NCI-H1436 (cell line): Measurements from ENCODE around the gene C11orf68.
"Not testable (repeated sequence)": the region's sequence is repeated elsewhere in the genome, so short reads cannot be mapped to it uniquely, and the experiment has no call there.

ENCODE experiments used
- DNase-seq: peaks from one replicate; lab custom pipeline; 2025; lab: John Stamatoyannopoulos, UW

C11orf68 gene

GRCh38 chr11:65912845-65913244 is 6.0 kb downstream of the C11orf68 start:
- no peak for DNase-seq

- no peak for DNase-seq
These were observed 6.9 kb downstream of the C11orf68 start for GRCh38 chr11:65911682-65912568.

DNA sequence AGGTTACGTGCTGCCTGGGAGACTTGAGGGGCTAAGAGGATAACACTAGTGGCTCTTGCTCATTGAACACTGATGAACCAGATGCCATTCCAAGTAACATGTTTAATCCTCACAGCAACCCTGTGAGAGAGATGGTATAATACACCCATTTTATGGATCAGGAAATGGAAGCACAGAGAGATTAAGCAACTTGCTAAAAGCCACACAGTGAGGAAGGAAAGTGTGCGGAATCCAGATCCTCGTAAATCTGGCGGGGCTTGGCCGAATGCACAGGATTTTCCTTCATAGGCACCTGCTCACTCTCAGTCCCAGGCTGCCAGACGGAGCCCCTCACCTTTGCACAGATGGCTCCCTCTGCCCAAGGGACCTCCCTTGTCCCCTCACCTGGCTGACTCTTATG is 11.0 kb downstream of the C11orf68 start:
- DNase-seq, result no peak

GRCh38 chr11:65906602-65907001 is 12.3 kb downstream of the C11orf68 start:
- no peak for DNase-seq

GRCh38 chr11:65903715-65904114 is 15.1 kb downstream of the C11orf68 start:
- DNase-seq, result no peak

GRCh38 chr11:65903068-65903481 is 15.8 kb downstream of the C11orf68 start:
- no peak for DNase-seq

DNA sequence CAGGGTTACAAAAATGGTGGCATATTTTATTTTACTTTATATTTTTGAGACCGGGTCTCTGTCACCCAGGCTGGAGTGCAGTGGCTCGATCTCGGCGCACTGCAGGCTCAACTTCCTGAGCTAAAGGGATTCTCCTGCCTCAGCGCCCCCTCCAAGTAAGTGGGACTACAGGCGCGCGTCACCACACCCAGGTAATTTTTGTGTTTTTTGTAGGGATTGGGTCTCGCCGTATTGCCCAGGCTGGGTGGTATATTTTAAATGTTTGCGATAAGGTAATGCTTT is 18.0 kb downstream of the C11orf68 start:
- DNase-seq, result no peak

GRCh38 chr11:65900125-65900898 is 18.6 kb downstream of the C11orf68 start, which contains the start of gene FOSL1:
Gene FOSL1 (minus strand): TSS chr11:65900388. CDS start chr11:65900339, 49 bp downstream.
- DNase-seq, result peak; percentile 69

DNA sequence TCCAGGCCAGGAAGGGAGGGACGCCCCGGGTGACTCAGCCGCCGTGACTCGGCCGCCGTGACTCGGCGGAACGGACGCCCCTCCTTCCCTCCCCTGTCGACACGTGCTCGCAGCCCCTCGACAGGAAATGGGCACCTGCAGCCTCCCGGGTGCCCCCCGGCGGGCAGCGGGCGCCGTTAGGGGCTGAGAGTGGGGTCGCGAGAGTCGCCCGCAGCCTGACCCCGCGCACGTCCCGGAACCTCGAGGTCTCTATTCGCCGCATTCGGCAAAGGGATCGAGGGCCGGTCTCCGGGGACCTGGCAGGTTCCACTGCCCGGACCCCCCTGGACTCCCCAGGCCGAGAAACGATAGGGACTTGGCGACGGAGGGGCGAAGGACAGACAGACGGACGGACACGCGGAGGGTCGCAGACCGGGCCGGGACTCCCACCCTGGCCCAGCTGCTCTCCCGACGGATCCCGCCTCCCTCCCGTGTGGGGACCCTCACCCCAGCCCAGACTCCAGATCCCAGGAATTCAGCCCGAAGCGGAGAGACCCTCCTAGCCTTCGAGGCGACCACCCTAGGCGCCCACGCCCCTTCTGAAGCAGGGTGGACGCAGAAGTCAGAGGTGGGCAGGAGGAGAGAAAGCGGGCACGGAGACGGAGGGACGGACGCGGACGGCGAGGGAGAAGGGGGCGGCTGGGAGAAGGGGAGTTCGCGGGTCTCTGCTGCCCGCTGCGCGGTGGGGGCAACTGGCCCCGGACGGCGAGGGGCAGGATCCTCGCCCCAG is 19.3 kb downstream of the C11orf68 start:
- DNase-seq, result no peak

GRCh38 chr11:65898656-65899355 is 20.1 kb downstream of the C11orf68 start:
- DNase-seq, result no peak

DNA sequence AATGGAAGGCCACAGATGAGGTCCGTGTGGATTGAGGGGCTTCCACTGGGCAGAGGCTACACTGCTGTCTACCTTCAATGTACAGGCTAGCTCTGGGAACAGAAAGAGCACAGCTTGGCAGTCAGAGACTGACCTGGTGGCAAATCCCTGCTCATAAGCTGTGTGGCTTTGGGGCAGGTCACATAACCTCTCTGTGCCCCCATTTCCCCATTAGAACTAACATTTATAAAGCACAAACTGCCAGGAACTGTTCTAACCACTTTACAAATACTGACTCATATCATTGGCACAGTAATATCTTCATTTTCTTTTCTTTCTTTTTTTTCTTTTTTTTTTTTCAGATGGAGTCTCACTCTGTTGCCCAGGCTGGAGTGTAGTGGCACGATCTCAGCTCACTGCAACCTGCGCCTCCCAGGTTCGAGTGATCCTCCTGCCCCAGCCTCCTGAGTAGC is 21.8 kb downstream of the C11orf68 start:
- DNase-seq, result no peak

DNA sequence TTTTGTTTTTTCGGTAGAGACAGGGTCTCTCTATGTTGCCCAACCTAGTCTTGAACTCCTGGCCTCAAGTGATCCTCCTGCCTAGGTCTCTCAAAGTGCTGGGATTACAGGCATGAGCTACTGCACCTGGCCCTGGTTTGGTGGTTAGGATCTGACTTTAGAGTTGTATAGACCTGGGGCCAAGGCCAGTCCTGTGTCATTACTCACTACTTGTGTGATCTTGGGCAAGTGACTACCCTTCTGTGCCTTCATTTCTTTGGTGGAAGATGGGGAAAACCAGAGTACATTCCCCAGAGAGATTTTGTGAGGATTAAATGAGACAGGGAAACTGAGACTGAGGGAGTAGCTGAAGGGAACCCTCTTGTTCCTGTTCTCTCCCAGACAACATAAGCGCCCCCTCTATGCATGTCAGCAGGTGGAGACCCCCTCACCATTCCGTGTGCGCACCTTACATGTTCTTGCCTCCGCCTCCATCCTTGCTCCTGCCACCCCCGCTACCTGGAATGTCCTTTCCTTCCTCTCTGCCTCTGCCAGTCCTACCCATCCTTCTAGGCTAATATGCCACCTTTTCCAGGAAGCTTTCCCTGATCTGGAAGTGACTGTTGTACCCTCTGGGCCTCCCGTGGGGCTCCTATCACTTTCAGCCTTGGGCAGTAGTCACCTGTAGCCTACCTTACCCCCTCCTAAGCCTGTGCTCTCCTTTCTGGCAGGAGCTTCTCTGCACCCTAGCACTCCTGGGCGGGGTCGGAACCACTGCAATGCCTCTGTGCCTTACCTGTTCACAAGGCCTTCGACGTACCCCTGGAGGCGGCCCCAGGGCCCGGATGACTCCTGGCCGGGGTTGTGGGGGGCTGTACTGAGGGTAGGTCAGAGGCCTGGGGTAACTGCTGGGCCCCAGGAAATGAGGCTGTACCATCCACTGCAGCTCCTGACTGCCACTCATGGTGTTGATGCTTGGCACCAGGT is 22.5 kb downstream of the C11orf68 start:
- no peak for DNase-seq

- DNase-seq, result no peak
These were observed 23.3 kb downstream of the C11orf68 start for GRCh38 chr11:65895482-65895981.

DNA sequence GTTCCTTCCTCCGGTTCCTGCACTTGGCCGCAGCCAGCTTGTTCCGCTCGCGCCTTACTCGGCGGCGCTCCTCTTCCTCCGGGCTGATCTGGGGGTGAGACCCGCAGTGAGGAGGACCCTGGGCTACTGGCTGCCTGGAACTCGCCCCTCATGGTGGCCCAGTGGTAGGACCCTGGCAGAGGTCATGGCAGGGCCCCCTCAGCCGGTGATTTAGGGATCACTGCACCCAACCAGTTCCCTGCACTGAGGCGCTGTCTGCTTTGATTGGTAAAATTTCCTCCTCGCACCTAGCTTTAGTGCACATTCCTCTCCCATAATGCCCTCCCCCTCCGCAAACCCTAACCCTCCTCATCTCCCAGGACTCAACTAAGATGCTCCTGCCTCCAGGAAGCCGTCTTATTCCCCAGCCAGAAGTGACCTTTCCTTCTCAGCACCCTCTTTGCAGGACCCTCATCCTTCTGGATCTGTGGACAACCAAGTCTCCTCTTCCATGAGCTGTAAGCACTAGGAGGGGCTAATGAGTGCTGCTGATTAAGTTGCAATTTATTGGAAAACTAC is 24.7 kb downstream of the C11orf68 start:
- no peak for DNase-seq

DNA sequence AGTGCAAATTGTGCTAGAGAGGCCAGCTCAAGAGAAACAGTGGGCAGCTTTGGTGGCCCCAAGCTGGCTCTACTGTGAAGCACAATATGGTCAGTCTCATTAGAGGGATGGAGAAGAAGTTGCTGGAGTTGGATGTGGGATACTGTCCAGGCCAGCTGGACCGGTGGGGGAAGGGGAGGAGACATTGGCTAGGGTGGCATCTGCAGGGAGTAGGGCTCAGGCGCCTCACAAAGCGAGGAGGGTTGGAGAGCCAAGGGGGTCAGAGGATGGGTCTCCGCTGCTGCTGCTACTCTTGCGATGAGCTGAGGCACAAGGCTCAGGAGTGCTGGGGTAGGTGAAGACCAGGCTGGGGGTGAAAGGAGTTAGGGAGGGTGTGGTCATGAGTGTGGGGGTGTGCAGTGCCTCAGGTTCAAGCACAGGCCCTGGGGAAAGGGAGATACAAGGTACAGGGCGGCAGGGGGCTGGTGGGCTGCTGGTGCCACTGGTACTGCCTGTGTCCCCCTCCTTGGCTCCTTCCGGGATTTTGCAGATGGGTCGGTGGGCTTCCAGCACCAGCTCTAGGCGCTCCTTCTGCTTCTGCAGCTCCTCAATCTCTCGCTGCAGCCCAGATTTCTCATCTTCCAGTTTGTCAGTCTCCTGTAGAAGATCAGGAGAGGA is 26.1 kb downstream of the C11orf68 start:
- DNase-seq, result no peak

GRCh38 chr11:65892137-65892540 is 26.7 kb downstream of the C11orf68 start:
- not testable (repeated sequence) for DNase-seq

- DNase-seq, result no peak
These were observed 27.4 kb downstream of the C11orf68 start for GRCh38 chr11:65891219-65892136.
